ENCODE results near the gene SMOC2. TPM values are rescaled to one million over a fixed set of nuclear protein-coding genes. Genes with fewer than 3 reads are reported as not detected.
"Not testable (repeated sequence)": the region's sequence is repeated elsewhere in the genome, so short reads cannot be mapped to it uniquely, and the experiment has no call there.

Gene SMOC2
- total RNA-seq, 4 donors from 2014 or later, result 9.0 to 25.7 (median 15.2) TPM

DNA sequence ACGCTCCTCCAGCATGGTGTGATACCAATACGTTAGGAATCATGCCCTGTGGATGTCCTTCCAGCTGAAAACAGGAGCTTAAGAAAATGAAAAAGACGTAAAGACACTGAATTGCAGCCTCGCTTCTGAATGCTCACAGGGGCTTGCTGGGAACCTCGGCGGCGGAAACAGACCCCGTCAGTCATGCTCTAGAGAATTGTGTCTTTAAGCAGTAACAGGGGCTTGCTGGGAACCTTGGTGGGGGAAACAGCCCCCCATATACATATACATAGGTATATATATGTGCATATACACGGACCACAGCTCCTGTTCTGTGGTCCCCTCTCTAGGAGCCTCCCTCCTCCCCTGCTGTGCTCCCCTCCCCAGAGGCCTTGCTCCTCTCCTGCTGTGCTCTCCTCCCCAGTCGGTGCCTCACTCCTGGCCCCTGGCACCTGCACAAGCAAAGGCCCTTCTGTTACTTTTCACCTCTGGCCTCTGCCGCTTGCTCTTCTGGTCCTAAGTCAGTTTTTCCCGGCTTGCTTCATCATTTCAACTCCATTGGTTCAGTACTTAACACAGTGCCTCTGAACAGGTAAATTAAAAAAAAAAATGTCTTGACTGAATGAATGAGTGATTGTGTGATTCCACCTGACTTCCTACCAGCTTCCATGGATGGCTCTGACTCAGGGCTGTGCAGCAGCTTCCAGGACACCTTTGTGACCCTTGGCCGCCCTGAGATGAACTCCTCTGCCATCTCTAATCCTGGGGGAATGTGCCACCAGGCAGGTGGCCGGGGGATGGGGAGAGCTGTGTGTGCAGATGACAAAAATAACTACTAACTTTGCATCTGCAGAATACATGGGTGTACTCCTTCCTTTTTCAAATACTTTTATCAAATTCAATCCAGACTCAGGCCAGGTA lies 246.1 kb downstream of the SMOC2 start:
- no peak for DNase-seq
- Histone ChIP-seq H3K4me3 (replicated peaks in 1 of 3) (no peak overlapping the region), H3K4me1 (no peaks in the 10 kb centered on the region), H3K27me3 (no peaks in the 10 kb centered on the region), H3K36me3 (no peaks in the 10 kb centered on the region), H3K9me3 (no peaks in the 10 kb centered on the region), H3K27ac (no peak overlapping the region)
- 41 to 56% methylated on average over 14 of the region's 14 CpGs for WGBS, 2 donors
- TF ChIP-seq POLR2A (IDR thresholded peaks at IDR 0.05), result no peak
- TF ChIP-seq, protein P1, sequence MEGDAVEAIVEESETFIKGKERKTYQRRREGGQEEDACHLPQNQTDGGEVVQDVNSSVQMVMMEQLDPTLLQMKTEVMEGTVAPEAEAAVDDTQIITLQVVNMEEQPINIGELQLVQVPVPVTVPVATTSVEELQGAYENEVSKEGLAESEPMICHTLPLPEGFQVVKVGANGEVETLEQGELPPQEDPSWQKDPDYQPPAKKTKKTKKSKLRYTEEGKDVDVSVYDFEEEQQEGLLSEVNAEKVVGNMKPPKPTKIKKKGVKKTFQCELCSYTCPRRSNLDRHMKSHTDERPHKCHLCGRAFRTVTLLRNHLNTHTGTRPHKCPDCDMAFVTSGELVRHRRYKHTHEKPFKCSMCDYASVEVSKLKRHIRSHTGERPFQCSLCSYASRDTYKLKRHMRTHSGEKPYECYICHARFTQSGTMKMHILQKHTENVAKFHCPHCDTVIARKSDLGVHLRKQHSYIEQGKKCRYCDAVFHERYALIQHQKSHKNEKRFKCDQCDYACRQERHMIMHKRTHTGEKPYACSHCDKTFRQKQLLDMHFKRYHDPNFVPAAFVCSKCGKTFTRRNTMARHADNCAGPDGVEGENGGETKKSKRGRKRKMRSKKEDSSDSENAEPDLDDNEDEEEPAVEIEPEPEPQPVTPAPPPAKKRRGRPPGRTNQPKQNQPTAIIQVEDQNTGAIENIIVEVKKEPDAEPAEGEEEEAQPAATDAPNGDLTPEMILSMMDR (IDR thresholded peaks at IDR 0.05), result no peak
- intact Hi-C loops (cut with DNase I), result no loop called here

DNA sequence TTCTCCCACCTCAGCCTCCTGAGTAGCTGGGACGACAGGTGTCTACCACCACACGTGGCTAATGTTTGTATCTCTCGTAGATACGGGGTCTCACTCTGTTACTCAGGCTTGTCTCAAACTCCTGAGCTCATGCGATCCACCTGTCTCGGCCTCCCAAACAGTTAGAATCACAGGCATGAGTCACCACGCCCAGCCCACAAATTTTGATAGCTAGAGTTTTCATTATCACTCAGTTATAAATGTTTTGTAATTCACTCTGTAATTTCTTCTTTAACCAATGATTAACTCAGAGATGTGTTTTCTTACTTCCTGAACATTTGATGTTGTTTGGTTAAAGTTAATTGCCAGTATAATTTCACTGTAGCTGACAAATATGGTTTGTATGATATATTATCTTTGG lies 249.3 kb downstream of the SMOC2 start:
- Histone ChIP-seq H3K9me3 (no peaks in the 10 kb centered on the region), H3K27me3 (no peaks in the 10 kb centered on the region), H3K4me1 (no peaks in the 10 kb centered on the region), H3K4me3 (replicated peaks in 1 of 3) (no peak overlapping the region), H3K27ac (no peak overlapping the region), H3K36me3 (no peaks in the 10 kb centered on the region)
- WGBS, 2 donors, result 92 to 96% methylated on average over 7 of the region's 7 CpGs
- intact Hi-C loops (cut with DNase I), result no loop called here
- DNase-seq, result no peak
- TF ChIP-seq, protein P1 (IDR thresholded peaks at IDR 0.05), result no peak
- TF ChIP-seq POLR2A (IDR thresholded peaks at IDR 0.05), result no peak

DNA sequence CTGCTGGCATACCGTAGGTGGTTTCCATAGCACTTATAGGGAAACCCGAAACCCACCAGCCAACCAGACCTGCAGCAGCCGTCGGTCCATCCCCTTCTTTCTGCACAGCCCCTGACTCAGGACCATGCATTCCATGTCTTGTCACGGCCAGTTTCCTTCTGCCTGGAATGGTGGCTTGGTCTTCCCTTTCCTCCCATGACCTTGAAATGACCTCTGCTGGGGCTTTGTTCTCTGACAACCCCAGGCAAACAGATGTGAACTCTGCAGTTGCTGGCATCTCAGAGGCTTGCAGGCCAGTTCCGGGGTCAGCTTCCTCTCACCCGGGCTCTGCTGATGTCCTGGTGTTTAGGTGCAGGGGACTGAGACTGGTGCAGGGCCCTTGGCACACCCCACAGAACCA lies 250.8 kb downstream of the SMOC2 start:
- TF ChIP-seq, protein P1 (IDR thresholded peaks at IDR 0.05), result no peak
- TF ChIP-seq POLR2A (IDR thresholded peaks at IDR 0.05), result no peak
- Histone ChIP-seq H3K36me3 (no peaks in the 10 kb centered on the region), H3K27me3 (no peaks in the 10 kb centered on the region), H3K9me3 (no peaks in the 10 kb centered on the region), H3K4me1 (no peaks in the 10 kb centered on the region), H3K27ac (no peak overlapping the region), H3K4me3 (replicated peaks in 1 of 3) (no peak overlapping the region)
- intact Hi-C loops (cut with DNase I), result no loop called here
- WGBS, 2 donors, result 83 to 88% methylated on average over 7 of the region's 7 CpGs
- DNase-seq, result no peak

DNA sequence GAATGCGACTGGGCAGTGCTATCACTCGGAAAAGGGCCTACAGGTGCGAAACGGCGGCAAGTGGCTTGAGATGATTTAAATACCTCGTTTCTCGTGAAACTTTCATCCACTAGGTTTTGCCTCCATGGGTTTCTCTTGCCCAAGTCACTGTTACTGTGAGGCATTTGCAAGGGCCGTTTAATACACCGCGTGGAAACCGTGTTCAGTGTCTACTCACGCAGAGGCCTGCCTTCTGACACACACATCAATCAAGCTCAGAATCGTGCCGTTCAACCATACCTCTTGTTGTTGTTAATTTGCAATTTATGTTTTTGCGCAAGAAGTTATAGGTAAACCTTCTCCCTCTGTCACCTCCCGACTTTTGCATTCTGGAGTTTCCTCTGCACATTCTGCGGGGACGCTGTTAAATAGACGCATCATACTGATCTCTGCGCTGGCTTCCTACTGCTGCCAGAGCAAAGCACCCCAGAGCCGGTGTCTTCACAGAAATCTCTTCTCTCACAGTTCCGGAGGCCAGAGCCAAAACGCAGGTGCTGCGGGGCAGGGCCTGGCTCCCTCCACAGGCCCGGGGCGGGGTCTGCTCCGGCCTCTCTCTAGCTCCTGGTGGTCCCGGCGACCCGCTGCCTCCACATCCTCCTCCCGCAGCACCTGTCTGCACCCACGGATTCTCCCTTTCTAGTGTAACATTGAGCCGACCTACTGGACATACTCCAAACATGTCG lies 251.4 kb downstream of the SMOC2 start:
- TF ChIP-seq, protein P1 (IDR thresholded peaks at IDR 0.05), result no peak
- TF ChIP-seq POLR2A (IDR thresholded peaks at IDR 0.05), result no peak
- intact Hi-C loops (cut with DNase I), result no loop called here

DNA sequence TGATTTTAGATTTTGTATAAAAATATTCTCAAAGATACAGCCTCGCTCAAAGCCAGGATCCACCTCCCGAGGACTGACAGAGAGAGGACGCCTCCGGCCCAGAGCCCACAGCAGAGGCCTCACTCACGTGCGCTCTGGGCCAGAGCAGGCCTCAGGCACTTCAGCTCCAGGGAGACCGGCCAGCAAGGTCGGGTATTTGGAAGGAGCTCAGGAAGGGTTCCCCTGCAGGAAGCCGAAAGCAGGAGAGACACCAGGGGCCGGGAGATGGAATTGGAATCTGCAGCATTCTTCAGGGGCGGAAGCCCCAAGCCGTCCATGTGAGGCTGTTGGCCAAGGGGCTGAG lies 251.9 kb downstream of the SMOC2 start:
- 90% methylated on average over 2 of the region's 12 CpGs; no CpG with 5 or more reads in 1 of the 2 donors for WGBS, 2 donors

More for the DNA sequence above, 251.4 kb downstream of the SMOC2 start:
- no peak for DNase-seq
- Histone ChIP-seq H3K36me3 (no peaks in the 10 kb centered on the region), H3K27me3 (no peaks in the 10 kb centered on the region), H3K9me3 (no peaks in the 10 kb centered on the region), H3K4me3 (replicated peaks in 1 of 3) (no peak overlapping the region), H3K4me1 (no peaks in the 10 kb centered on the region), H3K27ac (no peak overlapping the region)
- 91 to 93% methylated on average over 33 to 34 of the region's 34 CpGs for WGBS, 2 donors

DNA sequence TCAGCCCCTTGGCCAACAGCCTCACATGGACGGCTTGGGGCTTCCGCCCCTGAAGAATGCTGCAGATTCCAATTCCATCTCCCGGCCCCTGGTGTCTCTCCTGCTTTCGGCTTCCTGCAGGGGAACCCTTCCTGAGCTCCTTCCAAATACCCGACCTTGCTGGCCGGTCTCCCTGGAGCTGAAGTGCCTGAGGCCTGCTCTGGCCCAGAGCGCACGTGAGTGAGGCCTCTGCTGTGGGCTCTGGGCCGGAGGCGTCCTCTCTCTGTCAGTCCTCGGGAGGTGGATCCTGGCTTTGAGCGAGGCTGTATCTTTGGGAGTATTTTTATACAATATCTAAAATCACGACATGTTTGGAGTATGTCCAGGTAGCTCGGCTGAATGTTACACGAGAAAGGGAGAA lies 253.8 kb downstream of the SMOC2 start:
- H3K9me3 ChIP-seq; H3K4me1 ChIP-seq; intact Hi-C loops (cut with DNase I); H3K27ac ChIP-seq; H3K36me3 ChIP-seq; H3K4me3 ChIP-seq (replicated peaks in 1 of 3); H3K27me3 ChIP-seq; DNase-seq: not testable (repeated sequence)
- 73 to 77% methylated on average over 3 to 5 of the region's 15 CpGs for WGBS, 2 donors

More for the DNA sequence above, 251.9 kb downstream of the SMOC2 start:
- H3K4me3 ChIP-seq (replicated peaks in 1 of 3); H3K27ac ChIP-seq; H3K9me3 ChIP-seq; H3K4me1 ChIP-seq; H3K36me3 ChIP-seq; DNase-seq; H3K27me3 ChIP-seq; intact Hi-C loops (cut with DNase I): not testable (repeated sequence)

All from thyroid gland (tissue), 4 donors.